Skeletal muscle tissue (tissue), 4 donors: ENCODE data around the gene NCOA1. TPM values are rescaled to one million over a fixed set of nuclear protein-coding genes. Genes with fewer than 3 reads are reported as not detected.
"Not testable (repeated sequence)": the region's sequence is repeated elsewhere in the genome, so short reads cannot be mapped to it uniquely, and the experiment has no call there.

Experiments used
- H3K27ac ChIP-seq: one replicate; pipeline ENCODE4 v1.7.0; 2013; ENCODE audit warnings: mild to moderate bottlenecking, low read depth, low read length, inconsistent platforms
- H3K27me3 ChIP-seq, 3 donors: one replicate each; pipeline ENCODE4 v1.7.0; 2013; ENCODE audit warnings: low read length in 3 of 3; ENCODE audit not compliant: control insufficient read depth in 3 of 3, insufficient read depth in 3 of 3
- H3K36me3 ChIP-seq, 3 donors: one replicate each; pipeline ENCODE4 v1.7.0; 2013; ENCODE audit warnings: low read length in 3 of 3; ENCODE audit not compliant: control insufficient read depth in 3 of 3, insufficient read depth in 3 of 3
- H3K4me1 ChIP-seq, 3 donors: one replicate each; pipeline ENCODE4 v1.7.0; 2013; ENCODE audit warnings: low read length in 3 of 3, mild to moderate bottlenecking in 3 of 3; ENCODE audit not compliant: control insufficient read depth in 3 of 3, insufficient read depth in 3 of 3
- H3K4me3 ChIP-seq, 3 donors: one replicate each; pipeline ENCODE4 v1.7.0; 2013; ENCODE audit warnings: low read length in 3 of 3
- H3K9ac ChIP-seq, 3 donors: one replicate each; pipeline ENCODE4 v1.7.0; 2013; ENCODE audit warnings: low read length in 3 of 3, mild to moderate bottlenecking in 3 of 3, moderate library complexity in 2 of 3, low read depth in 1 of 3
- H3K9me3 ChIP-seq, 3 donors: one replicate each; pipeline ENCODE4 v1.7.0; 2013; ENCODE audit warnings: low read length in 3 of 3; ENCODE audit not compliant: control insufficient read depth in 3 of 3
- total RNA-seq: library from RNA; depleted of rRNA; stranded (reverse); fragments of >200 nt; gene quantifications from one replicate; pipeline ENCODE4 v1.2.3, GENCODE V29; 2014
- donor health status: Osteomylitis.

NCOA1 gene
- total RNA-seq, 1 donor from 2014 or later = 150 TPM

- peaks cover 10 to 16% (median 15%) of the 10 kb centered on the region in 3 donors for H3K36me3 ChIP-seq
- no peak overlapping the region for H3K27ac ChIP-seq
- H3K9ac ChIP-seq = no peak overlapping the region
- peaks cover 0 to 4% (median 0%) of the 10 kb centered on the region in 3 donors for H3K9me3 ChIP-seq
- H3K27me3 ChIP-seq = no peaks in the 10 kb centered on the region
- no peak overlapping the region for H3K4me3 ChIP-seq
- H3K4me1 ChIP-seq = peaks cover 2 to 6% (median 4%) of the 10 kb centered on the region in 3 donors
Measured at GRCh38 chr2:24565537-24565936, 74.5 kb downstream of the NCOA1 start.

- H3K4me3 ChIP-seq = no peak overlapping the region
- no peaks in the 10 kb centered on the region for H3K27me3 ChIP-seq
- peaks cover 0 to 6% (median 4%) of the 10 kb centered on the region in 3 donors for H3K4me1 ChIP-seq
- no peak overlapping the region for H3K9ac ChIP-seq
- peaks cover 10 to 16% (median 15%) of the 10 kb centered on the region in 3 donors for H3K36me3 ChIP-seq
- H3K27ac ChIP-seq = no peak overlapping the region
- peaks cover 0 to 4% (median 0%) of the 10 kb centered on the region in 3 donors for H3K9me3 ChIP-seq
Measured at GRCh38 chr2:24566209-24566608, 75.2 kb downstream of the NCOA1 start.

- Histone ChIP-seq H3K36me3 (peaks cover 10 to 16% (median 15%) of the 10 kb centered on the region in 3 donors), H3K9ac (no peak overlapping the region), H3K27me3 (no peaks in the 10 kb centered on the region), H3K4me1 (peaks cover 0 to 6% (median 4%) of the 10 kb centered on the region in 3 donors), H3K9me3 (peaks cover 0 to 4% (median 0%) of the 10 kb centered on the region in 3 donors), H3K4me3 (no peak overlapping the region), H3K27ac (no peak overlapping the region)
Measured at GRCh38 chr2:24566630-24567029, 75.6 kb downstream of the NCOA1 start.

GRCh38 chr2:24568551-24568950 is 77.5 kb downstream of the NCOA1 start:
- no peak overlapping the region for H3K27ac ChIP-seq
- H3K4me3 ChIP-seq = no peak overlapping the region
- H3K4me1 ChIP-seq = no peaks in the 10 kb centered on the region
- peaks cover 10 to 16% (median 15%) of the 10 kb centered on the region in 3 donors for H3K36me3 ChIP-seq
- no peaks in the 10 kb centered on the region for H3K27me3 ChIP-seq
- no peak overlapping the region for H3K9ac ChIP-seq
- peaks cover 0 to 4% (median 0%) of the 10 kb centered on the region in 3 donors for H3K9me3 ChIP-seq

GRCh38 chr2:24569565-24569964 is 78.5 kb downstream of the NCOA1 start:
- not testable (repeated sequence) for H3K27ac ChIP-seq, H3K27me3 ChIP-seq, H3K4me3 ChIP-seq, H3K4me1 ChIP-seq, H3K9ac ChIP-seq, H3K9me3 ChIP-seq
- H3K36me3 ChIP-seq = peaks cover 10 to 16% (median 15%) of the 10 kb centered on the region in 3 donors

- H3K4me3 ChIP-seq = no peak overlapping the region
- peaks cover 10 to 16% (median 15%) of the 10 kb centered on the region in 3 donors for H3K36me3 ChIP-seq
- no peaks in the 10 kb centered on the region for H3K27me3 ChIP-seq
- no peak overlapping the region for H3K9ac ChIP-seq
- H3K9me3 ChIP-seq = peaks cover 0 to 4% (median 0%) of the 10 kb centered on the region in 3 donors
- no peaks in the 10 kb centered on the region for H3K4me1 ChIP-seq
- no peak overlapping the region for H3K27ac ChIP-seq
Measured at GRCh38 chr2:24570225-24570624, 79.2 kb downstream of the NCOA1 start.

- Histone ChIP-seq H3K27ac (no peak overlapping the region), H3K36me3 (peaks cover 0 to under 1% (median under 1%) of the 10 kb centered on the region in 3 donors), H3K9me3 (no peaks in the 10 kb centered on the region), H3K4me1 (peaks cover 0 to 4% (median 3%) of the 10 kb centered on the region in 3 donors), H3K27me3 (no peaks in the 10 kb centered on the region), H3K9ac (no peak overlapping the region), H3K4me3 (no peak overlapping the region)
Measured at GRCh38 chr2:24571828-24572442, 80.9 kb downstream of the NCOA1 start.

GRCh38 chr2:24576146-24576545 is 85.1 kb downstream of the NCOA1 start:
- H3K27me3 ChIP-seq = no peaks in the 10 kb centered on the region
- H3K27ac ChIP-seq = no peak overlapping the region
- no peak overlapping the region for H3K9ac ChIP-seq
- H3K4me3 ChIP-seq = no peak overlapping the region
- no peaks in the 10 kb centered on the region for H3K9me3 ChIP-seq
- peaks cover 0 to 16% (median 15%) of the 10 kb centered on the region in 3 donors for H3K4me1 ChIP-seq
- no peaks in the 10 kb centered on the region for H3K36me3 ChIP-seq

- no peaks in the 10 kb centered on the region for H3K36me3 ChIP-seq
- H3K4me3 ChIP-seq = no peak overlapping the region
- no peak overlapping the region for H3K27ac ChIP-seq
- H3K9ac ChIP-seq = no peak overlapping the region
- no peaks in the 10 kb centered on the region for H3K27me3 ChIP-seq
- H3K9me3 ChIP-seq = no peaks in the 10 kb centered on the region
- H3K4me1 ChIP-seq = peaks cover 0 to 16% (median 16%) of the 10 kb centered on the region in 3 donors
Measured at GRCh38 chr2:24576617-24577016, 85.6 kb downstream of the NCOA1 start.

GRCh38 chr2:24577481-24577880 is 86.4 kb downstream of the NCOA1 start:
- no peak overlapping the region for H3K27ac ChIP-seq
- H3K4me3 ChIP-seq = no peak overlapping the region
- H3K9ac ChIP-seq = no peak overlapping the region
- peaks cover 0 to 16% (median 16%) of the 10 kb centered on the region in 3 donors for H3K4me1 ChIP-seq
- no peaks in the 10 kb centered on the region for H3K27me3 ChIP-seq
- no peaks in the 10 kb centered on the region for H3K36me3 ChIP-seq
- H3K9me3 ChIP-seq = no peaks in the 10 kb centered on the region
